Vagina (tissue), 2 donors: ENCODE results near the gene BRPF1. TPM values are rescaled to one million over a fixed set of nuclear protein-coding genes. Genes with fewer than 3 reads are reported as not detected.

Experiments used
- DNase-seq, 2 donors: peaks; one replicate each; pipeline ENCODE4 v3.0.0-alpha.2; 2017; ENCODE audit errors: extremely low spot score in 2 of 2
- H3K27ac ChIP-seq: fragments of 200-600 bp; sonication (generic); one replicate; pipeline ENCODE4 v1.5.1; 2019
- H3K27me3 ChIP-seq: fragments of 200-600 bp; sonication (generic); one replicate; pipeline ENCODE4 v1.5.1; 2019
- H3K36me3 ChIP-seq, 2 donors: fragments of 200-600 bp; sonication (generic); one replicate each; pipeline ENCODE4 v1.5.1; 2017 to 2019
- H3K4me1 ChIP-seq: fragments of 200-600 bp; sonication (generic); one replicate; pipeline ENCODE4 v1.5.1; 2019
- H3K4me3 ChIP-seq, 2 donors: fragments of 200-600 bp; sonication (generic); 1 replicate in 1 of 2; 2 replicates in 1 of 2; pipeline ENCODE4 v1.5.1; 2016 to 2019
- H3K9me3 ChIP-seq: fragments of 200-600 bp; sonication (generic); one replicate; pipeline ENCODE4 v1.5.1; 2019
- POLR2A ChIP-seq, 2 donors: fragments of 450-650 bp; IDR thresholded peaks; one replicate each; pipeline ENCODE4 v1.6.1; 2017; ENCODE audit warnings: antibody characterized with exemption in 2 of 2, mild to moderate bottlenecking in 2 of 2, moderate library complexity in 2 of 2
- POLR2AphosphoS5 ChIP-seq, 2 donors: sonication (generic); formaldehyde crosslinking; IDR thresholded peaks; one replicate each; pipeline ENCODE4 v1.9.0; 2017; ENCODE audit warnings: antibody characterized with exemption in 2 of 2, mild to moderate bottlenecking in 2 of 2, low read depth in 1 of 2; ENCODE audit not compliant: insufficient read depth in 1 of 2
- intact Hi-C: fragments of 100-400 bp; cut with DNase I; formaldehyde crosslinking; loops from one replicate; pipeline ENCODE4 v1.15.1; 2023
- total RNA-seq: library from RNA; depleted of rRNA; stranded (reverse); fragments of >200 nt; gene quantifications from one replicate; pipeline ENCODE4 v1.2.3, GENCODE V29; 2016
- TF ChIP-seq, protein P1 (sequence below), 3 experiments: fragments of 450-650 bp in 2 of 3; fragments of 200-600 bp in 1 of 3; sonication (generic) in 1 of 3; IDR thresholded peaks; one replicate each; pipeline ENCODE4 v1.5.1; 2017 to 2019; ENCODE audit warnings: antibody characterized with exemption in 3 of 3, mild to moderate bottlenecking in 2 of 3, moderate library complexity in 2 of 3

Gene BRPF1
- total RNA-seq, 1 donor from 2014 or later: 16.9 TPM

DNA sequence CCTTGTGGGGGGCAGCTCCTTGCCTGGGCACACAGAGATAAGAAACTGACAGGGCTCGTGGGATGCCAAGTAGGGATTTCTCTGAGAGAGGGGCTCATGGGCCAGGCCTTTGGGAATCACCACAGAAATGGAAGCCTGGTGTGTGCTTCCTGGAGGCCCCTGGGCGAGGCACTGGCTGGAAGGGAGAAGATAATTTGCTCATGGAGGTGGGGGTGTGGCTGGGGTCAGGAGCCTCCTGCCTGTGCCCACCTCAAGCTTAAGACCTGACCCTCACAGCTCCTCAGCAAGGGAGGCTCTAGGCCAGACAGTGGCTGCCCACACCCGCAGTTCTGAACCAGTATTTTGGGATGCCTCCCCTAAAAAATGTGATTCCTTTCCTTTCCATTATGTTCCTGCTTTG is 44.8 kb upstream of the BRPF1 start:
- no peaks in the 10 kb centered on the region for H3K27me3 ChIP-seq
- H3K27ac ChIP-seq: no peak overlapping the region
- H3K9me3 ChIP-seq: no peaks in the 10 kb centered on the region
- H3K36me3 ChIP-seq: peaks cover 5 to 93% of the 10 kb centered on the region in 2 donors
- TF ChIP-seq POLR2AphosphoS5 (IDR thresholded peaks at IDR 0.05; ENCODE audit: insufficient read depth in 1 of 2, low read depth in 1 of 2): no peak
- TF ChIP-seq, protein P1, sequence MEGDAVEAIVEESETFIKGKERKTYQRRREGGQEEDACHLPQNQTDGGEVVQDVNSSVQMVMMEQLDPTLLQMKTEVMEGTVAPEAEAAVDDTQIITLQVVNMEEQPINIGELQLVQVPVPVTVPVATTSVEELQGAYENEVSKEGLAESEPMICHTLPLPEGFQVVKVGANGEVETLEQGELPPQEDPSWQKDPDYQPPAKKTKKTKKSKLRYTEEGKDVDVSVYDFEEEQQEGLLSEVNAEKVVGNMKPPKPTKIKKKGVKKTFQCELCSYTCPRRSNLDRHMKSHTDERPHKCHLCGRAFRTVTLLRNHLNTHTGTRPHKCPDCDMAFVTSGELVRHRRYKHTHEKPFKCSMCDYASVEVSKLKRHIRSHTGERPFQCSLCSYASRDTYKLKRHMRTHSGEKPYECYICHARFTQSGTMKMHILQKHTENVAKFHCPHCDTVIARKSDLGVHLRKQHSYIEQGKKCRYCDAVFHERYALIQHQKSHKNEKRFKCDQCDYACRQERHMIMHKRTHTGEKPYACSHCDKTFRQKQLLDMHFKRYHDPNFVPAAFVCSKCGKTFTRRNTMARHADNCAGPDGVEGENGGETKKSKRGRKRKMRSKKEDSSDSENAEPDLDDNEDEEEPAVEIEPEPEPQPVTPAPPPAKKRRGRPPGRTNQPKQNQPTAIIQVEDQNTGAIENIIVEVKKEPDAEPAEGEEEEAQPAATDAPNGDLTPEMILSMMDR (IDR thresholded peaks at IDR 0.05): no peak
- no peaks in the 10 kb centered on the region for H3K4me1 ChIP-seq
- intact Hi-C loops: no loop called here
- no peak overlapping the region for H3K4me3 ChIP-seq
- DNase-seq: no peak

DNA sequence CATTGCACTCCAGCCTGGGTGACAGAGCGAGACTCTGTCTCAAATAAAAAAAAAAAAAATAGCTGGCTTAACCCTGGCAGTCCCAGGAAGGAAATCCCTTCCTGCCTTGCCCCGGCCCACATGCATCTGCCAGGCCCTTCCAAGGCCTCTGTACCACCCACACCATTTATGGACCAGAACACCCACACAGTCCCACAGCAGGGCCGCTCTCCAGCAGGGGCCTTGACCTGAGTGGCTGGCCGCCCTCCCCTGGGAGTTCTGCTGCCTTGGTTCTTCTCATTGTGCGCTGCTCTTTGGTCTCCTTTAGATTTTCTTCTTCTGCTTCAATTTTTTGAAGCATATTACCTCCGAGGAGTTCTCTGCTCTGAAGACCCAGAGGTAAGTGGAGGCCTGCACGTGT is 44.0 kb upstream of the BRPF1 start:
- Histone ChIP-seq H3K27me3 (no peaks in the 10 kb centered on the region), H3K36me3 (peaks cover 5 to 97% of the 10 kb centered on the region in 2 donors), H3K9me3 (no peaks in the 10 kb centered on the region), H3K27ac (no peak overlapping the region), H3K4me3 (no peak overlapping the region), H3K4me1 (no peaks in the 10 kb centered on the region)
- DNase-seq: no peak
- TF ChIP-seq, protein P1 (IDR thresholded peaks at IDR 0.05): no peak
- TF ChIP-seq POLR2A (IDR thresholded peaks at IDR 0.05) (no peak), POLR2AphosphoS5 (IDR thresholded peaks at IDR 0.05; ENCODE audit: insufficient read depth in 1 of 2, low read depth in 1 of 2) (no peak)
- intact Hi-C loops: no loop called here

DNA sequence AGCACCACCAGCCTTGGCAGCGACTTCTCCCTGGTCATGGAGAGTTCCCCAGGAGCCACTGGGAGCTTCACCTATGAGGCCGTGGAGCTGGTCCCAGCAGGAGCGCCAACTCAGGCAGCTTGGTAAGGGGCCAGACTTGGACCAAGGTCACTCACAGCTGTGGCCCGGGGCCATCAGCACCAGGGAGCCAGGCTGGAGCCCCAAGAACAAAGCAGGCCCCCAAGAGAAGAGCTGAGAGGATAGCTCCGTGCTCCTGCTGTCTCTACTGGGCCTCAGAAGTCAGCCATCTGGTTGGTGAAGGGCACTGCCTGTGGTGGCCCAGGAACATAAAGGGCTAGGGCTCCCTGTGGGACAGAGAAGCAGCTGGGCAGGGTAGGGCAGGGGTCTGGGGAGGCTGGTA is 42.6 kb upstream of the BRPF1 start:
- H3K4me1 ChIP-seq: no peaks in the 10 kb centered on the region
- no peak overlapping the region for H3K27ac ChIP-seq
- H3K9me3 ChIP-seq: no peaks in the 10 kb centered on the region
- peaks cover 5 to 89% of the 10 kb centered on the region in 2 donors for H3K36me3 ChIP-seq
- DNase-seq: no peak
- TF ChIP-seq POLR2AphosphoS5 (IDR thresholded peaks at IDR 0.05; ENCODE audit: insufficient read depth in 1 of 2, low read depth in 1 of 2) (no peak), POLR2A (IDR thresholded peaks at IDR 0.05) (no peak)
- TF ChIP-seq, protein P1 (IDR thresholded peaks at IDR 0.05): no peak
- H3K27me3 ChIP-seq: no peaks in the 10 kb centered on the region
- H3K4me3 ChIP-seq: no peak overlapping the region
- intact Hi-C loops: no loop called here

DNA sequence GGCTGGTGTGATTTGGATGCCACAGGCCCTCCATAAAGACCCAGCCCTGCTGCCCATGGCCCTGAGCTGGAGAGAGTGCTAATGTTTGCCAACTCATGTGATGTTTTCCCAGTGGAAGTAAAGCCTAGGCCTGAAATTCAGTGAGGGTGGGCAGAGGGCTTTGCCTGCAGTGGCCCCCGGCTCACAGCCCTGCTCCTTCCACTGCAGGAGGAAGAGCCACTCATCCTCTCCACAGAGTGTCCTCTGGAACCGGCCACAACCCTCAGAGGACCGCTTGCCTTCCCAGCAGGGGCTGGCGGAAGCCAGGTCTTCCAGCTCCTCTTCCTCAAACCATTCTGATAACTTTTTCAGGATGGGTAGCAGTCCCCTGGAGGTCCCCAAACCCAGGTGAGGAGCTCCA is 41.8 kb upstream of the BRPF1 start:
- intact Hi-C loops: no loop called here
- no peak for TF ChIP-seq POLR2AphosphoS5 (IDR thresholded peaks at IDR 0.05; ENCODE audit: insufficient read depth in 1 of 2, low read depth in 1 of 2)
- Histone ChIP-seq H3K4me3 (no peak overlapping the region), H3K4me1 (no peaks in the 10 kb centered on the region), H3K27me3 (no peaks in the 10 kb centered on the region), H3K36me3 (peaks cover 3 to 81% of the 10 kb centered on the region in 2 donors), H3K9me3 (no peaks in the 10 kb centered on the region), H3K27ac (no peak overlapping the region)
- no peak for DNase-seq

DNA sequence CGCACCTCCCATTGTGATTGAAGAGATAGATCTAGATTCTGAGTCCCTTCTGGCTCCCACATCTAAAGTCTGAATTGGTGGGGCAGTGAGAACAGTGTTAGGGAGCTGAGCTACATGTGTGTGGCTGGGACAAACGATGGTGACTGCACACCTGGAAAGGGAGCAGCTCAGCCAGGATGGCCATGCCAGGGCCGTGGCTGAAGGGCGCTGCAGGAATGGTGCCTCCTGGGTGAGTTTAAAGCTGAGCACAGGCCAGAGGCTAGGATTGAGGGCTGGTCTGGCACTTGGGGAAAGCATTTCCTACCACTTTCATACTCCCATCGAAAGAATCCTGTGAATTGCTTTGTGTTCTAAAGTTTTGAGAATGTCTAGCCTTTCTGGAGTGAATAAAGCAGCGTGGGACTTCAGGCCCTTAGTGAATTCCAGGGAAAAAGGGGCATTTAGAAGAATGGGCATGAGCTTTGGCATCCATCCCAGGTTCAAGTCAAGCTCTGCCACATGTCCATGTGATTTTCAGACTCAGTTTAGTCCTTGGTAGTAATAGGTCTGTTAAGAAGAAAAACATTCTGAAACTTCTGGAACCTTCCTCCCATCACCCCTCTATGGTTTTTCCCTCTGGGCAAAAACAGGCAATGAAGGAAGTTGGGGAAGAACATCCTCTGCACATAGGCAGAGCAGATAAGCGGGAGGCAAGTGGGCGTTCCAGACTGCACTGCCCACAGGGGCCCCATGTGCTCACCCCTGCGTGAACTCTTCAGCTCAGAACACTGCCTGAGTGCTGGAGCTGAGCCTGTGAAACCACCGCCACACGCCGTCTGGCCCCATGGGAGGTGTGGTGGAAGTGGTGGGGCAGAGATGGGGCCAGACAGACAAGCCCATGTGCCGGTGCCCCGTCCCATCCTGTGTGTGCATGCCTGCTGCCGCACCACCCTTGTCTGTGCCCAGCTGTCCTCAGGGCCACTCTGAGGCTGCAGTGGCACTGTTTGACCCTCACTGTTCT is 40.8 kb upstream of the BRPF1 start:
- Histone ChIP-seq H3K36me3 (peaks cover 0 to 72% of the 10 kb centered on the region in 2 donors), H3K27me3 (no peaks in the 10 kb centered on the region), H3K4me3 (no peak overlapping the region), H3K27ac (no peak overlapping the region), H3K4me1 (no peaks in the 10 kb centered on the region), H3K9me3 (no peaks in the 10 kb centered on the region)
- intact Hi-C loops: no loop called here
- TF ChIP-seq POLR2A (IDR thresholded peaks at IDR 0.05) (no peak), POLR2AphosphoS5 (IDR thresholded peaks at IDR 0.05; ENCODE audit: insufficient read depth in 1 of 2, low read depth in 1 of 2) (no peak)
- TF ChIP-seq, protein P1 (IDR thresholded peaks at IDR 0.05): no peak
- no peak for DNase-seq
